Nephron progenitor cell (in vitro differentiated cells): ENCODE results near the gene AGBL4.

Source experiments
- DNase-seq: peaks from one replicate; pipeline ENCODE4 v3.0.0; 2021
- H3K27ac Mint-ChIP-seq: 2 replicates; pipeline ENCODE4 v1.8.0; 2021; ENCODE audit warnings: mild to moderate bottlenecking, moderate library complexity, mixed read lengths
- H3K27me3 Mint-ChIP-seq: 2 replicates; pipeline ENCODE4 v1.8.0; 2021; ENCODE audit warnings: mild to moderate bottlenecking, low read depth, mixed read lengths; ENCODE audit not compliant: poor library complexity
- H3K36me3 Mint-ChIP-seq: 2 replicates; pipeline ENCODE4 v1.8.0; 2021; ENCODE audit warnings: low read depth, mixed read lengths
- H3K4me1 Mint-ChIP-seq: 2 replicates; pipeline ENCODE4 v1.8.0; 2021; ENCODE audit warnings: mixed read lengths
- H3K4me3 Mint-ChIP-seq: 2 replicates; pipeline ENCODE4 v1.8.0; 2021; ENCODE audit warnings: mild to moderate bottlenecking, moderate library complexity, mixed read lengths
- H3K9me3 Mint-ChIP-seq: 2 replicates; pipeline ENCODE4 v1.8.0; 2021; ENCODE audit warnings: mild to moderate bottlenecking, moderate library complexity, mixed read lengths
- CTCF ChIP-seq: fragments of 200-600 bp; sonication (generic); IDR thresholded peaks from 2 replicates; pipeline ENCODE4 v1.5.0; 2021; ENCODE audit warnings: antibody characterized with exemption

Gene AGBL4

GRCh38 chr1:48536477-48536876 is 1487.3 kb downstream of the AGBL4 start:
- DNase-seq = no peak
- TF ChIP-seq CTCF = no peak
- Mint-ChIP-seq H3K27ac (no peak overlapping the region), H3K27me3 (peaks cover 42% of the 10 kb centered on the region), H3K4me1 (no peaks in the 10 kb centered on the region), H3K9me3 (no peaks in the 10 kb centered on the region), H3K4me3 (no peak overlapping the region), H3K36me3 (no peaks in the 10 kb centered on the region)

GRCh38 chr1:48532976-48533375 is 1490.8 kb downstream of the AGBL4 start:
- H3K36me3 Mint-ChIP-seq = no peaks in the 10 kb centered on the region
- peaks cover 27% of the 10 kb centered on the region for H3K27me3 Mint-ChIP-seq
- no peak for TF ChIP-seq CTCF
- no peak for DNase-seq
- no peak overlapping the region for H3K27ac Mint-ChIP-seq
- H3K4me3 Mint-ChIP-seq = no peak overlapping the region
- no peaks in the 10 kb centered on the region for H3K4me1 Mint-ChIP-seq
- H3K9me3 Mint-ChIP-seq = no peaks in the 10 kb centered on the region

DNA sequence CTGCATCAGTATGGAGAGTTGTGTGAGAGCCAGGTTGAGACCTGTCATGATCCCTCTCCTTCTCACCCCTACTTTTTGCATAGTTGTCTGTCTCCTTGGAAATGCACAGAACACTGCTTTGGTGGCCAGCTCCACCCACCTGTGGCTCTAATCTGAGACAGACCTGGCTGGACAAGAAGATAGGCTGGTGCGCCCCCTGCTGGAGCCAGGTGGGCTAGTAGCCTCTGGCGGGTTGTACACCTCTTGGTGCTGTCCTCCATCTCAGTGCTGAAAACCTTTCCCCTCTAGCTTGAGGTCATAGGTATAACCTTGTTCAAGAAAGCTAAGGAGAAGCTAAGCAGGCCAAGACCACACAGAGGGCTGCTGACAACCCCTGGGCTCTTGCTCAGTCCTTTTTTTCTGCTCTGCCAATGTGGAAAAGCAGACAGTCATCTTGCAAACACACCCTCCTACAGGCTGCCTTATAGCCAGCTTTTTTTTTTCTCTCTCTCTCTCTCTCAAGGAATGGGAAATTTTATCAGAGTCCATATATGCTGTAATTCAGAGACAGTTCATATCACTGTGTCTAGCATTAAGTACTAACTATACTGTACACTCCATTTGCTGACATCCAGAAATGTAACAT is 1492.9 kb downstream of the AGBL4 start:
- H3K9me3 Mint-ChIP-seq = no peaks in the 10 kb centered on the region

DNA sequence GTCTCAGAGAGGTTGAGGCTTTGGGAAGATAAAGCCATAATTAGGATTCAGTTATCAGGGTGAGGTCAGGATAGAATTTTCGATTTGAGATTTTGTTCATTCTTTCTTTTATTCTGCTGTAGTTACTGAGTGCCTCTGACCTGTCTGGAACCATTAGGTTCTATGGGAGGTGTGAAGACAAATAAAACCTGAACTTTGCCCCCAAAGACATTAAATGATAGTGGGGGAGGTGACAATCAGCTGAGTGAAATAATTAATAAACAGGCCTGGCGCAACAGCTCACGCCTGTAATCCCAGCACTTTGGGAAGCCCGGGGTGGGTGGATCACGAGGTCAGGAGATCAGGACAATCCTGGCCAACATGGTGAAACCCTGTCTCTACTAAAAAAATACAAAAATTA is 1496.7 kb downstream of the AGBL4 start:
- Mint-ChIP-seq H3K4me1 (no peaks in the 10 kb centered on the region), H3K27ac (no peak overlapping the region), H3K27me3 (peaks cover 6% of the 10 kb centered on the region), H3K4me3 (no peak overlapping the region), H3K36me3 (no peaks in the 10 kb centered on the region), H3K9me3 (no peaks in the 10 kb centered on the region)
- no peak for TF ChIP-seq CTCF
- no peak for DNase-seq

More for the DNA sequence above, 1492.9 kb downstream of the AGBL4 start:
- Mint-ChIP-seq H3K36me3 (no peaks in the 10 kb centered on the region), H3K27me3 (peaks cover 19% of the 10 kb centered on the region), H3K27ac (no peak overlapping the region), H3K4me1 (no peaks in the 10 kb centered on the region), H3K4me3 (no peak overlapping the region)
- peak; percentile 94 for DNase-seq
- TF ChIP-seq CTCF = peak; percentile 90

DNA sequence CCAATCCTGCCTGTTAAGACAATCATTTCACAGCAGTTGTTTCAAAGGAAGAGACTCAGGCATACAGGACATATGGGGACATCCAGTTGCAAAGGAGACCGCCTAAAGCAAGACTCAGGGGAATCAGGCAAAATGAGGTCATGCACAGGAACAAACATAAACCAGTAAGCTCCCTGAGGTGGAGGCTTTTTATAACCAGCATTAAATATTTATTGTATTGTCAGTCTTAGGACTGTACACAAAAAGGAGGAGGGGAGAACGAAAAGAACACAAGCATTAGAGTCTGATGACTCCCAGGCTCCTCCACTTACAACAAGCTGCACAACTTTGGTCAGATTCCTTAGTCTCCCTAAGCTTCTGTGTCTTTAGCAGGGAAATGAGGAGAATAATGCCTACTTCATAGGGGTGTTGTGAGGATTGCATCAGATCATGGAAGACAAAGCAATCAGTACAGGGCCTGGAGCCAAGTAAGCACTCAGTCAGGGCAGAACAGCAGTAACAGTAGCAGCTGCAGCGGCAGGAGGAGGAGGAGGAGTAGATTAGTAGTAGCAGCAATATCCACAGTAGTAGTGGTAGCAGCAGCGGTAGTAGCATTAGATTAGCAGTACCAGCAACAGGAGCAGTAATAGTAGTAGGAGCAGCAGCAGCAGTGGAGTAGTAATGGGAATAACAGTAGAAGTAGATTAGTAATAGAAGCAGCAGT is 1497.6 kb downstream of the AGBL4 start:
- DNase-seq = no peak
- H3K9me3 Mint-ChIP-seq = no peaks in the 10 kb centered on the region
- H3K27ac Mint-ChIP-seq = no peak overlapping the region
- no peaks in the 10 kb centered on the region for H3K4me1 Mint-ChIP-seq
- no peaks in the 10 kb centered on the region for H3K36me3 Mint-ChIP-seq
- H3K4me3 Mint-ChIP-seq = no peak overlapping the region
- no peak for TF ChIP-seq CTCF
- H3K27me3 Mint-ChIP-seq = peaks cover 10% of the 10 kb centered on the region

GRCh38 chr1:48524892-48525467 is 1498.8 kb downstream of the AGBL4 start:
- Mint-ChIP-seq H3K4me1 (no peaks in the 10 kb centered on the region), H3K9me3 (no peaks in the 10 kb centered on the region), H3K4me3 (no peak overlapping the region), H3K27me3 (peaks cover 15% of the 10 kb centered on the region), H3K27ac (no peak overlapping the region), H3K36me3 (no peaks in the 10 kb centered on the region)
- no peak for DNase-seq
- TF ChIP-seq CTCF = no peak
